ENCODE measurements around the gene TMEM108.

DNA sequence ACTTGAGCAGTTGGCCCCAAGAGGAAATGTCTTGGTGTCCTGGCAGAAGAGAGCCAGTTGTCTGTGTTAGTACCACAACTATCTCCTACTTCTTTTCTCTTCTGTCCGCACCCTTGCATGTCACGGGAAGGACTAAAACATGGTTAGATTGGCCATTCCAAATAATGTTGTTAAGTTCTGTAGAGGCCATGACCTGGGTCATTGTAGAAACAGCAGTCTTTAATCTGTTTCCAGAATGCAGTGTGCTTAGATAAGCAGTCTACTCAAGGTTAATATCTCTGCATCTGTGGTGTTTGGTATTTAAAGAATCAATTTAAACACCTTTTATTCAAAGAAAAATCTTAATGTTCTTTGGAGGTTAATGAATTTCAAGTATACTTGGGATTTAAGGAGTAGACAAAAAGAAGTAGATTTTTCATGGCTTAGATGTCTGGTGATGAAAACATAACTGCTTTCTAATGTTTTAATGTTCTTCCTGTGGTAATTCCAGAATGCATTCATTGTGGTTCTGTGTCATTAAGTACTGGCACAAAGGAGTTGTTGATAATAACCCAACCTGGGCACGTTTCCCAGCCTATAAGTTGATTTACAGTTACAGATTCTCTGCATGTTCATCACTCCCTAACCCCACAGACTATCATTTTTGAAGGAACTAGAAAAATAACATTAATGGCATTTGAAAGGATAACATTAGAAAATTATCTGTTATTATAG lies 58.9 kb downstream of the TMEM108 start:
- TF ChIP-seq, protein P1, sequence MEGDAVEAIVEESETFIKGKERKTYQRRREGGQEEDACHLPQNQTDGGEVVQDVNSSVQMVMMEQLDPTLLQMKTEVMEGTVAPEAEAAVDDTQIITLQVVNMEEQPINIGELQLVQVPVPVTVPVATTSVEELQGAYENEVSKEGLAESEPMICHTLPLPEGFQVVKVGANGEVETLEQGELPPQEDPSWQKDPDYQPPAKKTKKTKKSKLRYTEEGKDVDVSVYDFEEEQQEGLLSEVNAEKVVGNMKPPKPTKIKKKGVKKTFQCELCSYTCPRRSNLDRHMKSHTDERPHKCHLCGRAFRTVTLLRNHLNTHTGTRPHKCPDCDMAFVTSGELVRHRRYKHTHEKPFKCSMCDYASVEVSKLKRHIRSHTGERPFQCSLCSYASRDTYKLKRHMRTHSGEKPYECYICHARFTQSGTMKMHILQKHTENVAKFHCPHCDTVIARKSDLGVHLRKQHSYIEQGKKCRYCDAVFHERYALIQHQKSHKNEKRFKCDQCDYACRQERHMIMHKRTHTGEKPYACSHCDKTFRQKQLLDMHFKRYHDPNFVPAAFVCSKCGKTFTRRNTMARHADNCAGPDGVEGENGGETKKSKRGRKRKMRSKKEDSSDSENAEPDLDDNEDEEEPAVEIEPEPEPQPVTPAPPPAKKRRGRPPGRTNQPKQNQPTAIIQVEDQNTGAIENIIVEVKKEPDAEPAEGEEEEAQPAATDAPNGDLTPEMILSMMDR (IDR thresholded peaks at IDR 0.05) = no peak
- no peak for TF ChIP-seq EP300 (IDR thresholded peaks at IDR 0.05)
